Kidney tubule cell (primary cell): ENCODE measurements around the gene ITPR2.

Source experiments
- DNase-seq: peaks from one replicate; pipeline ENCODE4 v3.0.0-alpha.2; 2018; ENCODE audit warnings: low spot score

The ITPR2 gene

GRCh38 chr12:26513363-26514043 is 319.5 kb downstream of the ITPR2 start:
- no peak for DNase-seq

- DNase-seq = no peak
Measured at GRCh38 chr12:26512213-26512612, 320.8 kb downstream of the ITPR2 start.

DNA sequence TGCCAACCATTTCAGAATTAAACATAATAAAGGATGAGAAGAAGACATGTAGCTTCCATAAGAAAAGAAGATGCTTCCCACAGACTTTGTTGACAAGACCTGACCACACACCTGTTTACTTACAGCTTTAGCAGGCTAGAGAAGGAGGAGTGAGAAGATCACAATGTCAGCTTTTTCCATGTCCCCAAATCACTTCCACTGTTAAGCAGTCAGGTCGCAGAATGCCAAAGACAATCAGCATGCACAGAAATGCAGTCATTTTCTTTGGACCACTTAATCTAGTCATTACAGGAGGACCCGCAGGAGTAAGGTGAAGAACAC is 322.7 kb downstream of the ITPR2 start:
- DNase-seq = no peak

GRCh38 chr12:26507613-26508012 is 325.4 kb downstream of the ITPR2 start:
- DNase-seq = peak; percentile 53

DNA sequence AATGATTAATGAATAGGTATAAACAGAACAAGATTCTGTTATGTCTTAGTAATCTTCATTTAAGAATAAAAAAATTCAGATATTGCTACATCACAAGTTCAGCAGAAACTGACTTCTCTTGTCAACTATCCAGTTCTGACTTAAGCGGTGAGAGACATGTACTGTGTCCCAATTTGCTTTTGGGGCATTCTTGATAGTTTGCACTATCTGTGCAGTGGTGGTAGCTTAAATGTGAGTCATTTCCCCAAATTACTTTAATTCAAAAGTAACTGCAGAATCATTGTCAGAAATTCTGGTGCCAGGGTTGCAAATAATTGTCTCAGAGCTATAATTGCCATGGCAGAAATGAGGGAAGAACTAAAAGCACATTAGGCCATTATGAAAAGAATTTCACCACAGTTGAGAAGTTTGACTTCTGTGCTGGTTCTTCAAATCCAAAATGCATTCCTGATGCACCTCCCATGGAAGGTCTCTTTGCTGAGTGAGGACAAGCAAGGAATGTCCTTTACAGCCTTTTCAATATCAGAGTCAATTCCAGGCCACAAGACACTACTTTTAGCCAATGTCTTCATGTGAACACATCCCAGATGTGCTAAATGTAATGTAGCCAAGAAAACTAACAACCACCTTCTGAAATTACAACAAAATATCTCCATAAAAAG is 332.9 kb downstream of the ITPR2 start:
- no peak for DNase-seq

DNA sequence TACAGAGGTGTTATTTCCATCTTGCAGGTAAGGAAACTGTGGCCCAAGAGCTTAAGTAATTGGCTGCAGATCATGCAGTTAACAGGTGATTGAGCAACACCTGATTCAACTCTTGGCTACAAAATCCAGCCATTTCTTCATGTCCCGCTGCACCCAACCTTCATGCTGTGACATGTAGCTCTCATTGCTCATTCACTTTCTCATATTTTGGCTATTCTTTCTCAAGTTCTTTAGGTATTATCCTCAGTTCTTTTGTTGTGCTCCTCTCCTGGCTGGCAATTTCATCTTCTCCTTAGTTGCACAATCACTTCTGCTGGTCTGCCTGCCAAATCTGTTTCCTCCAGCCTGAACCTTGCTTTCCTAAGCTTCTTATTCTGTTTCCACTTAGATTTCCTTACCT is 336.8 kb downstream of the ITPR2 start:
- DNase-seq = peak; percentile 35

GRCh38 chr12:26493656-26494055 is 339.3 kb downstream of the ITPR2 start:
- peak; percentile 95 for DNase-seq

DNA sequence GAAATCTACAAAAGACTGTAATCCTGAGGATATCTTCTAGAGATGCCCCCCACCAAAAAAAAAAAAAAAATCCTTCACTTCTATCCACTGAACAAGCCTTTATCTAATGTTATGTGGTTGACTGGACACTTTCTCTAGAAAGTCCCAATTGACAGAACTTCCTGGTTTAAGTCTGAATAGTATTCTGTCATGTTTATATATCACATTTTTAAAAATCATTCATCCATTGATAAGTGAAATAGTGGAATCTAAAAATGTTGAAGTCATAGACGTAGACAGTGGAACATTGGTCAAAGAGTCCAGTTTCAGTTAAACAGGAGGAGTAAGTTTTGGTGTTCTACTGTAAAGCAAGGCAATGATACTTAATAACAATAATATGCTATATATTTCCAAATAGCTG is 340.6 kb downstream of the ITPR2 start:
- DNase-seq = peak; percentile 81

GRCh38 chr12:26489908-26490307 is 343.1 kb downstream of the ITPR2 start:
- DNase-seq = no peak

- DNase-seq = no peak
Measured at GRCh38 chr12:26488351-26488750, 344.6 kb downstream of the ITPR2 start.

GRCh38 chr12:26473291-26473690 is 359.7 kb downstream of the ITPR2 start:
- peak; percentile 90 for DNase-seq

GRCh38 chr12:26471560-26471959 is 361.4 kb downstream of the ITPR2 start:
- no peak for DNase-seq

GRCh38 chr12:26469421-26470180 is 363.4 kb downstream of the ITPR2 start:
- no peak for DNase-seq

DNA sequence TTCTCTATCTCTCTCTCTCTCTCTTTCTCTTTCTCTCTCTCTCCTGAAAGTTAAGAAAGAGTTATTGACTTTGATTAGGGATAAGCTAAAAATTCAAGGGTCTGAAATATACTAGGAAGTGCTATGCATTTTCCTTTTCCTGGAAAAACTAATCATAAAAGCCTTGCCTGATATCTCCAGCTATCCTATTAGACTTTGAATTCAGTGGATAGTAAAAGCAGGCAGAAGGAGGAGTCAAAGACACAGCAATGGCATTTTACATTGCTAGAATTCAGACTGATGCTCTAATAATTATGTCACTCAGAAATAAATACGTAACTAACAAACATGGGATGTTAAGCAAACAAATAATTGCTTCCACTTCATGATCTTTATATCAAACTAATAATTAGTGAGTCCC is 365.6 kb downstream of the ITPR2 start:
- no peak for DNase-seq

DNA sequence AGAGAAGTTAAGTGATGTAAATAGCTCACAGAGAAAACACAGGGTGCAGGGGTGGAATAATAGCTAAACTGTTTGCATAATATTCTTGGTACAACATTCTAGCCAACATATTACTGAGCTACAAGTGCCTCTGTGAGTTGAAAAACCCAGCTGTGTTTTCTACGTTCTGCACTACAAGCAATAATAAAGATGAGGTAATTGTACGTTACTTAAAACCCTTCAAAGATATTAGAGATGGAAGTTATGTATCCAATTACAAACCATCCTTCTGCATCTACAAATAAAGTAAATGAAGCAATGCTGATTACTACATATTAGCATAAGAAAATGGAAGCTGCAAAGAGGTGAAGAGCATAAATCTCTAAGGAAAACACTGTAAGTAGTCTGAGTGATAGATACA is 366.3 kb downstream of the ITPR2 start:
- DNase-seq = no peak

GRCh38 chr12:26465419-26466097 is 367.4 kb downstream of the ITPR2 start:
- no peak for DNase-seq

DNA sequence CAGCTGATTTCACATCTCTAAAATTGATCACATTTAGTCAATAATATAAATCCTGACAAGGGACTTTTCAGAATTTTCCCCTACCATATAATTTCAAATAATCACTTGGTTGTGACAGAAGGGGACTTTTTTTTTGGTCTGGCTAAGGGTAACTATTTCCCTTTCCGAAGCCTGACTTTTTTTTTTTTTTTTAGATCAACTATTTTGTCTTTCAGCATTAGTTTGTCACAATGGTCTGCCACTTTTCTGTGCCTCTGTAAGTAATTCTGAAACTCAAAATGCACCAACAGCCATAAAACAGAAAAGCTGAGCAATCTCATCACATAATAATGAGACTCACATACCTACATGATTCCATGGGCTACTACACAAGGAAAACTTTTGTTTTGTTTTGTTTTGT is 371.2 kb downstream of the ITPR2 start:
- DNase-seq = no peak

- DNase-seq = no peak
Measured at GRCh38 chr12:26460361-26460760, 372.6 kb downstream of the ITPR2 start.

GRCh38 chr12:26455936-26456574 is 376.9 kb downstream of the ITPR2 start:
- peak; percentile 27 for DNase-seq

DNA sequence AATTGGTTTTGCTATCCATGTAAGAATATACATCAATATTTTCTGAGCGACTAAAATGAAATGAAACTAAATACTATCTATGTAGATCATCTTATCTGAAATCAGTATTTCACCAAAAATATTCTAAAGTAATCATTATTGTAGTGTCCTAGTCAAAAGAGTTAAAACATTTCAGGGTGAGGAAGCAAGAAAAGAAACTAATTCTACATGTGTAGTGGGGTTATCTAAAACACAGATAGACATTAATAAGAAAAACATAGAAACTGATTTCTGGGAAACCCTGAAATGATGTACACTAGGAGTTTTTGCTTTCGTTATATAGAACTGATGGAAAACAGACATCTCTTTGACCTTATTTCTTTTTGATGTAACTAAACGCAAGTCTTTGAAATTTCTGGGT is 379.7 kb downstream of the ITPR2 start:
- no peak for DNase-seq

DNA sequence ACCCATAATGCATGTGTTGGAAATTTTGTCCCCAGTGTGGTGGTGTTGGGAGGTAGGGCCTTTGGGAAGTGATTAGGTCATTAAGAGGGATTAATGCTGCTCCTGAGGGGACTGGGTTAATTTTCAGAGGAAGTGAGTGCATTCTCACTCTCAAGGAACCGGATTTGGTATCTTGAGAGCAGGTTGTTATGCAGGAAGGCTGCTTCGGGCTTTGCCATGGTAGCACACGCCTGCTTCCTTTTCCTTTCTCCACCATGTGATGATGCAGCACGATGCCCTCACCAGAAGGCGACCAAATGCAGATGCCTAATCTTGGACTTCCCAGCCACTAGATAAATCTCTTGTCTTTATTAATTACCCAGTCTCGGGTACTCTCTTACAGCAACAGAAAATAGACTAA is 380.5 kb downstream of the ITPR2 start:
- DNase-seq = no peak

DNA sequence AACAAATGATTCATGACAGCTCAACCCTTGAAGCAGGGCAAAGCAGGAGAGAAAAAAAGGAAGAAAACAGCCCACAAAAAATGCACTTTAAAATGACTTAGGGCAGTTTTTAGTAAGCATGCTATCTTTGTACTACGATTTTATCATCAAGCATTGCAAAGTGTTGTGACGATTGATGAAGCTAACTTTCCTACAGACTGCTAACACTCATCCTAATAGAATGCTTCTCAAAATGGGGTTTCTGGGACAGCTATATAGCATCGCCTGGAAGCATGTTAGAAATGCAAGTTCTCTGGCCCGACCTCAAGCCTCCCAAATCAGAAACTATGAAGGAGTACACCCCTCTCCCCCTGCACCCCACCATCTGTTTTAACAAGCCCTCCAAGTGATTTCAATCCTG is 381.2 kb downstream of the ITPR2 start:
- DNase-seq = no peak
